Measurements from ENCODE around the gene ABCF3.

DNA sequence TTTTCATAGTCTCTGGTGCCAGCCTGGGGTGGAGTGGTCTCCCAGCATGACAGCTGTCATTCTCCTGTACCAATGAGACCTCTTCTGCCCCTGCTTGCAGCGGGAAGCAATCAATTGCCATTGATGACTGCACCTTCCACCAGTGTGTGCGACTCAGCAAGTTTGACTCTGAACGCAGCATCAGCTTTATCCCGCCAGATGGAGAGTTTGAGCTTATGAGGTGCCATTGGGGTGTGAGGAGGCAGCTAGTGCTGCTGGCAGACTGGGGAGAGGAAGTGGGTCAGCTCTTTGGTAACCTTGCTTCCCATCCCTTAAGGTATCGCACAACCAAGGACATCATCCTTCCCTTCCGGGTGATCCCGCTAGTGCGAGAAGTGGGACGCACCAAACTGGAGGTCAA is 4.4 kb upstream of the ABCF3 start:
- TF ChIP-seq EZH2 (IDR thresholded peaks at IDR 0.05; ENCODE audit: insufficient read depth, poor library complexity, severe bottlenecking) (no peak), EZH2phosphoT487 (IDR thresholded peaks at IDR 0.05; ENCODE audit: insufficient read depth, low read depth) (no peak)
